Stimulated activated CD4-positive, alpha-beta T cell treated with anti-CD3 and anti-CD28 coated beads, TNF-alpha, amount 100 ng/mL, for 4 hours (primary cell): ENCODE data around the gene GOLGA8A.
"Not testable (repeated sequence)": the region's sequence is repeated elsewhere in the genome, so short reads cannot be mapped to it uniquely, and the experiment has no call there.

Source experiments
- DNase-seq, 3 experiments: peaks; one replicate each; pipeline ENCODE4 v3.0.0-alpha.2; 2020; ENCODE audit warnings: low read depth in 3 of 3

Gene GOLGA8A

GRCh38 chr15:34437687-34438086, at the start of gene GOLGA8A:
Gene GOLGA8A, minus strand, starts transcription at chr15:34437808. Its CDS starts 48,117 bp downstream, at chr15:34389691.
- peak; percentile 75 to 83 (median 83) for DNase-seq

GRCh38 chr15:34483644-34484043, 46.0 kb upstream of the GOLGA8A start:
- DNase-seq, result no peak

GRCh38 chr15:34481370-34481769, 43.8 kb upstream of the GOLGA8A start:
- DNase-seq, result no peak

GRCh38 chr15:34473840-34474239, 36.2 kb upstream of the GOLGA8A start:
- DNase-seq, result no peak

GRCh38 chr15:34472947-34473346, 35.3 kb upstream of the GOLGA8A start:
- no peak for DNase-seq

GRCh38 chr15:34470892-34471291, 33.3 kb upstream of the GOLGA8A start:
- DNase-seq, result no peak

- no peak for DNase-seq
Measured at GRCh38 chr15:34470091-34470490, 32.5 kb upstream of the GOLGA8A start.

- no peak for DNase-seq
Measured at GRCh38 chr15:34461730-34462129, 24.1 kb upstream of the GOLGA8A start.

GRCh38 chr15:34460451-34460850, 22.8 kb upstream of the GOLGA8A start:
- no peak for DNase-seq

- no peak for DNase-seq
Measured at GRCh38 chr15:34456658-34457057, 19.1 kb upstream of the GOLGA8A start.

GRCh38 chr15:34442891-34443290, 5.3 kb upstream of the GOLGA8A start:
- DNase-seq, result no peak

GRCh38 chr15:34439878-34440277, 2.3 kb upstream of the GOLGA8A start:
- DNase-seq, result no peak

- DNase-seq, result peak; percentile 21 to 41 (median 37)
Measured at GRCh38 chr15:34436956-34437442, 609 bp downstream of the GOLGA8A start.

GRCh38 chr15:34436126-34436955, 1.3 kb downstream of the GOLGA8A start:
- DNase-seq, result no peak

- no peak for DNase-seq
Measured at GRCh38 chr15:34435658-34436057, 1.9 kb downstream of the GOLGA8A start.

- no peak for DNase-seq
Measured at GRCh38 chr15:34434627-34435305, 2.8 kb downstream of the GOLGA8A start.

GRCh38 chr15:34433956-34434626, 3.5 kb downstream of the GOLGA8A start:
- not testable (repeated sequence) for DNase-seq

- DNase-seq, result not testable (repeated sequence)
Measured at GRCh38 chr15:34430642-34431041, 7.0 kb downstream of the GOLGA8A start.

- DNase-seq, result not testable (repeated sequence)
Measured at GRCh38 chr15:34423425-34424090, 14.1 kb downstream of the GOLGA8A start.

GRCh38 chr15:34420953-34421352, 16.7 kb downstream of the GOLGA8A start:
- not testable (repeated sequence) for DNase-seq

- not testable (repeated sequence) for DNase-seq
Measured at GRCh38 chr15:34418435-34418834, 19.2 kb downstream of the GOLGA8A start.

- DNase-seq, result not testable (repeated sequence)
Measured at GRCh38 chr15:34409511-34409910, 28.1 kb downstream of the GOLGA8A start.
